HEK293 (cell line): ENCODE results near the gene GGTA1.

Experiments
- CTCF ChIA-PET: fragments of 350-600 bp; formaldehyde crosslinking; extraction: SDS; loops from one replicate; lab custom pipeline; 2021; ENCODE audit warnings: antibody characterized with exemption; lab: Yijun Ruan, JAX
- POLR2A ChIA-PET: fragments of 300-600 bp; formaldehyde crosslinking; extraction: SDS; loops from one replicate; lab custom pipeline; 2020; ENCODE audit warnings: antibody characterized with exemption, inconsistent platforms; lab: Yijun Ruan, JAX
- H3K27ac ChIP-seq: fragments of 200-500 bp; sonication (Bioruptor generic); 2 replicates; pipeline ENCODE4 v1.5.1; 2014; ENCODE audit warnings: low read depth, low read length, control low read depth, inconsistent platforms; ENCODE audit errors: extremely low read depth
- H3K36me3 ChIP-seq, 2 experiments: fragments of 200-500 bp in 1 of 2; sonication (Bioruptor generic) in 1 of 2; 1 replicate in 1 of 2; 2 replicates in 1 of 2; pipeline ENCODE4 v1.5.1; 2014 to 2017; ENCODE audit warnings: inconsistent platforms in 2 of 2, low read length in 2 of 2; ENCODE audit not compliant: control insufficient read depth in 2 of 2, insufficient read depth in 1 of 2
- H3K4me1 ChIP-seq: fragments of 200-500 bp; sonication (Bioruptor generic); 2 replicates; pipeline ENCODE4 v1.5.1; 2014; ENCODE audit warnings: mild to moderate bottlenecking, low read length, inconsistent platforms; ENCODE audit not compliant: control insufficient read depth, insufficient read depth
- H3K4me3 ChIP-seq: 2 replicates; pipeline ENCODE4 v1.5.1; 2011; ENCODE audit warnings: low read depth, mild to moderate bottlenecking, control low read depth, low read length, moderate library complexity
- H3K9me3 ChIP-seq: fragments of 200-500 bp; sonication (Bioruptor generic); 2 replicates; pipeline ENCODE4 v1.5.1; 2014; ENCODE audit warnings: low read depth, low read length, inconsistent platforms; ENCODE audit not compliant: control insufficient read depth, insufficient read depth
- ELK4 ChIP-seq: IDR thresholded peaks from 2 replicates; pipeline ENCODE4 v1.6.1; 2011; ENCODE audit warnings: mild to moderate bottlenecking, low read depth, low read length, borderline replicate concordance
- TCF7L2 ChIP-seq: IDR thresholded peaks from 2 replicates; pipeline ENCODE4 v1.6.1; 2011; ENCODE audit warnings: low read depth, mild to moderate bottlenecking, inconsistent platforms, low read length, moderate library complexity, borderline replicate concordance
- TSHZ1 ChIP-seq: fragments of 450-650 bp; formaldehyde crosslinking; IDR thresholded peaks from 2 replicates; pipeline ENCODE4 v1.5.1; 2016; ENCODE audit warnings: missing biosample characterization, missing genetic modification characterization, borderline replicate concordance
- ZBTB48 ChIP-seq: fragments of 450-650 bp; formaldehyde crosslinking; IDR thresholded peaks from 2 replicates; pipeline ENCODE4 v1.5.1; 2016; ENCODE audit warnings: missing biosample characterization, missing genetic modification characterization
- ZNF121 ChIP-seq: fragments of 450-650 bp; formaldehyde crosslinking; IDR thresholded peaks from 2 replicates; pipeline ENCODE4 v1.5.1; 2016; ENCODE audit warnings: missing biosample characterization, missing genetic modification characterization
- ZNF138 ChIP-seq: fragments of 450-650 bp; formaldehyde crosslinking; IDR thresholded peaks from 2 replicates; pipeline ENCODE4 v1.5.1; 2016; ENCODE audit warnings: missing biosample characterization, missing genetic modification characterization, borderline replicate concordance
- ZNF155 ChIP-seq: fragments of 450-650 bp; formaldehyde crosslinking; IDR thresholded peaks from 2 replicates; pipeline ENCODE4 v1.5.1; 2016; ENCODE audit warnings: missing biosample characterization, missing genetic modification characterization
- ZNF16 ChIP-seq: fragments of 450-650 bp; formaldehyde crosslinking; IDR thresholded peaks from 2 replicates; pipeline ENCODE4 v1.5.1; 2016; ENCODE audit warnings: low read depth, missing biosample characterization, missing genetic modification characterization
- ZNF221 ChIP-seq: fragments of 450-650 bp; formaldehyde crosslinking; IDR thresholded peaks from 2 replicates; pipeline ENCODE4 v1.5.1; 2017; ENCODE audit warnings: missing biosample characterization, missing genetic modification characterization, borderline replicate concordance
- ZNF248 ChIP-seq: fragments of 450-650 bp; formaldehyde crosslinking; IDR thresholded peaks from 2 replicates; pipeline ENCODE4 v1.5.1; 2017; ENCODE audit warnings: missing biosample characterization, missing genetic modification characterization
- ZNF324 ChIP-seq: fragments of 450-650 bp; formaldehyde crosslinking; IDR thresholded peaks from 2 replicates; pipeline ENCODE4 v1.5.1; 2016; ENCODE audit warnings: missing biosample characterization, missing genetic modification characterization
- ZNF394 ChIP-seq: fragments of 450-650 bp; formaldehyde crosslinking; IDR thresholded peaks from 2 replicates; pipeline ENCODE4 v1.5.1; 2016; ENCODE audit warnings: missing biosample characterization, missing genetic modification characterization, mild to moderate bottlenecking, moderate library complexity, borderline replicate concordance
- ZNF510 ChIP-seq: fragments of 450-650 bp; formaldehyde crosslinking; IDR thresholded peaks from 2 replicates; pipeline ENCODE4 v1.5.1; 2018; ENCODE audit warnings: mild to moderate bottlenecking, missing genetic modification characterization, missing biosample characterization; ENCODE audit not compliant: insufficient replicate concordance
- ZNF521 ChIP-seq: fragments of 450-650 bp; formaldehyde crosslinking; IDR thresholded peaks from 2 replicates; pipeline ENCODE4 v1.5.1; 2017; ENCODE audit warnings: missing biosample characterization, mild to moderate bottlenecking, missing genetic modification characterization
- ZNF544 ChIP-seq: fragments of 450-650 bp; formaldehyde crosslinking; IDR thresholded peaks from 2 replicates; pipeline ENCODE4 v1.5.0; 2017; ENCODE audit warnings: missing biosample characterization, missing genetic modification characterization
- ZNF558 ChIP-seq: fragments of 450-650 bp; formaldehyde crosslinking; IDR thresholded peaks from 2 replicates; pipeline ENCODE4 v1.5.1; 2016; ENCODE audit warnings: missing biosample characterization, missing genetic modification characterization
- ZNF580 ChIP-seq: fragments of 450-650 bp; formaldehyde crosslinking; IDR thresholded peaks from 2 replicates; pipeline ENCODE4 v1.5.1; 2016; ENCODE audit warnings: missing biosample characterization, missing genetic modification characterization
- ZSCAN4 ChIP-seq: fragments of 450-650 bp; formaldehyde crosslinking; IDR thresholded peaks from 2 replicates; pipeline ENCODE4 v1.5.1; 2017; ENCODE audit warnings: missing biosample characterization, missing genetic modification characterization
- ZSCAN5A ChIP-seq: fragments of 450-650 bp; formaldehyde crosslinking; IDR thresholded peaks from 2 replicates; pipeline ENCODE4 v1.5.1; 2016; ENCODE audit warnings: missing biosample characterization, missing genetic modification characterization

GGTA1 gene

GRCh38 chr9:121537283-121537682 is 37.6 kb upstream of the GGTA1 start (continued):
- TF ChIP-seq ZSCAN5A (tag by site-specific recombination) = no peak
- no peak for TF ChIP-seq ZNF155 (tag by site-specific recombination)
- TF ChIP-seq TCF7L2 = no peak
- no peak for TF ChIP-seq ZNF580 (tag by site-specific recombination)
- TF ChIP-seq, all 188 proteins: peak for 0

GRCh38 chr9:121532881-121533280 is 33.2 kb upstream of the GGTA1 start:
- Histone ChIP-seq H3K4me3 (no peak overlapping the region), H3K9me3 (no peaks in the 10 kb centered on the region), H3K27ac (no peak overlapping the region), H3K36me3 (no peaks in the 10 kb centered on the region), H3K4me1 (no peaks in the 10 kb centered on the region)
- CTCF ChIA-PET = interaction anchor here (0.6 kb wide), 1 partner anchor 567 kb away, joined by 4 read pairs; no protein-coding TSS in a partner anchor
- TF ChIP-seq ZNF324 = no peak
- TF ChIP-seq ZNF544 (tag by site-specific recombination) = no peak
- TF ChIP-seq ZNF521 (tag by site-specific recombination) = no peak
- no peak for TF ChIP-seq TSHZ1 (tag by site-specific recombination)
- TF ChIP-seq ZNF138 = no peak
- no peak for TF ChIP-seq ZNF16 (tag by site-specific recombination)
- TF ChIP-seq ELK4 = no peak
- no peak for TF ChIP-seq ZNF510 (tag by site-specific recombination)
- TF ChIP-seq ZBTB48 (tag by site-specific recombination) = no peak
- no peak for TF ChIP-seq ZNF221
- TF ChIP-seq ZNF580 (tag by site-specific recombination) = no peak
- no peak for TF ChIP-seq ZNF558 (tag by site-specific recombination)
- no peak for TF ChIP-seq ZNF121 (tag by site-specific recombination)
- TF ChIP-seq ZSCAN4 (tag by site-specific recombination) = no peak
- no peak for TF ChIP-seq ZNF394 (tag by site-specific recombination)
- TF ChIP-seq ZNF248 (tag by site-specific recombination) = no peak
- POLR2A ChIA-PET = no interaction called here
